D721Med (cell line): Measurements from ENCODE around the gene CCDC191.

Experiments used
- DNase-seq: peaks from one replicate; pipeline ENCODE4 v3.0.0; 2011; ENCODE audit warnings: low spot score; ENCODE audit not compliant: insufficient read length
- FAIRE-seq: peaks from 2 replicates; lab custom pipeline; 2011; peaks lifted over from hg19 to GRCh38; lab: Jason Lieb, UNC
- TF ChIP-seq, protein P1 (sequence below): IDR thresholded peaks from 2 replicates; pipeline ENCODE4 v1.5.1; 2012; ENCODE audit warnings: mild to moderate bottlenecking, control low read depth; ENCODE audit not compliant: insufficient read depth; ENCODE audit errors: missing control alignments

The CCDC191 gene

DNA sequence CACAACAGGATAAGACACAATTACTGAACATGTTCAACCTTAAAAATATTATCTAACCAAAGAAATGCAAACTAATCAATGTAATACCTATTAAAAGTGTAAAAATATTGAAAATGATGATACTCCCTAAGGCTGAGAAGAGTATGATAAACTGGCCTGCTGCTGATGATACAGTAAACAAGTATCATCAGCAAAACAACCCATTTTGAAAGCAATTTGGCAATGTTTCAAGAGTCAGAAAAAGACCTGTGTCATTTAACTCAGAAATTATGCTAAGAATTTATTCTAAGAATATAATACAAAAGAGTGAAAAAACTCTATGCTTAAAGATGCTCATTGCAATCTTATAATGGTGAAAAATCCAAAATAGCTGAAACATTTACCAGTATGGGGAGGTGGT, 22.1 kb downstream of the CCDC191 start:
- TF ChIP-seq, protein P1, sequence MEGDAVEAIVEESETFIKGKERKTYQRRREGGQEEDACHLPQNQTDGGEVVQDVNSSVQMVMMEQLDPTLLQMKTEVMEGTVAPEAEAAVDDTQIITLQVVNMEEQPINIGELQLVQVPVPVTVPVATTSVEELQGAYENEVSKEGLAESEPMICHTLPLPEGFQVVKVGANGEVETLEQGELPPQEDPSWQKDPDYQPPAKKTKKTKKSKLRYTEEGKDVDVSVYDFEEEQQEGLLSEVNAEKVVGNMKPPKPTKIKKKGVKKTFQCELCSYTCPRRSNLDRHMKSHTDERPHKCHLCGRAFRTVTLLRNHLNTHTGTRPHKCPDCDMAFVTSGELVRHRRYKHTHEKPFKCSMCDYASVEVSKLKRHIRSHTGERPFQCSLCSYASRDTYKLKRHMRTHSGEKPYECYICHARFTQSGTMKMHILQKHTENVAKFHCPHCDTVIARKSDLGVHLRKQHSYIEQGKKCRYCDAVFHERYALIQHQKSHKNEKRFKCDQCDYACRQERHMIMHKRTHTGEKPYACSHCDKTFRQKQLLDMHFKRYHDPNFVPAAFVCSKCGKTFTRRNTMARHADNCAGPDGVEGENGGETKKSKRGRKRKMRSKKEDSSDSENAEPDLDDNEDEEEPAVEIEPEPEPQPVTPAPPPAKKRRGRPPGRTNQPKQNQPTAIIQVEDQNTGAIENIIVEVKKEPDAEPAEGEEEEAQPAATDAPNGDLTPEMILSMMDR: no peak
- FAIRE-seq: no peak

DNA sequence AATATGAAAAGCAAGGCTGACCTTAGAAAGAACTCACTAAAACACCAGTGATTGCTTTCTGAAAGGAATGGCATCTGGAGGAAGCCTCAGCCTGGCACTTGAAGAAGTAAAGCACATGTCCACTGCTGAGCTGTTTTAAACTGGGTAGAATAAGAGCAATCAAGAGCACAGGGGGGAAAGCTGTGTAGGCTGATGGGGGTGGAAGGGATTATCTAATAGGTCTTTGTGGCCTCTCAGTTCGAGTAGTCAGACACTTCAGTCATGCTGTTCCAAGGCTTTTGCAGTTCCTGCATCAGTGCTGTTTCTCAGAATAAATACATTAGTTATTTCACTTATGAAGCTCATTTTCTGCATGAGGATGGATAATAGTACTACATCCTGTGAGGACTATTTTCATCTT, 22.6 kb downstream of the CCDC191 start:
- FAIRE-seq: no peak
- DNase-seq: no peak
- TF ChIP-seq, protein P1: no peak

More for the DNA sequence above, 22.1 kb downstream of the CCDC191 start:
- DNase-seq: no peak

DNA sequence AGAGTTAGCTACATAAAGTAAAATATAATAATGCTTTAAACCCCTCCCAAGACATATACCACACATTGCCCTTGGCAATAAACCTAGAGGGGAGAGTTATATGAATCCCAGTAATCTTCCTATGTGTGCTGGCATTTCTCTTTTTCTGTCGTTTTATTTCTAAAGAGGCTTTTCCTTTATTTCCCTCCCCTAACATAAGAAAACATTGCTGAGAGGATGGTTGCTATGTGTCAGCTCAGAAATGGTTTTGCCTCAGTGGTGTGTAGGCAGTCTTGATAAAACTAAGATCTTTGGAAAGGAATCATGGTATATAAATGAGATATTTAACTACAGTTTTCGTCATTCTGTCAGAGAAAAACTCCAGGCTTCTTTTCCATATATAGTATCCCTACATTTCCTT, 30.0 kb downstream of the CCDC191 start:
- FAIRE-seq (no peak), DNase-seq (no peak)
- TF ChIP-seq, protein P1: no peak

DNA sequence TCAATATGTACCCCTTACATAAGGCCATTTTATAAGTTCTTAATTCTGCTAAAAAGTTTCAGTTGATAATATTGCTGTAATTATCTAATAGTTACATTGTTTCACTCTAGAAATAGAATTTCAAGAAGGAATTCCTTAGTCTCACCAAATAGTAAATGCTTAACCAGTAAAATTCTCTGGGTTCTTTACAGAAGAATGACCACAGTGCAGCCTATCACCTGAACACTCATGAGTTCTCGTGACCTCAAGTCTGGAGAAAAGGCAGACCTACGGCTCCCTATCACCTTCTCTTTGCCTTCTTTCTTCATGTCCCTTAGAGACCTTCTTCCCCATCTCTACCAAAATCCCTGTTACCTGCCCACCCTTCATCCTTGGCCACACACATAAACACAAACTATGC, 30.9 kb downstream of the CCDC191 start:
- FAIRE-seq (no peak), DNase-seq (no peak)
- TF ChIP-seq, protein P1: no peak

DNA sequence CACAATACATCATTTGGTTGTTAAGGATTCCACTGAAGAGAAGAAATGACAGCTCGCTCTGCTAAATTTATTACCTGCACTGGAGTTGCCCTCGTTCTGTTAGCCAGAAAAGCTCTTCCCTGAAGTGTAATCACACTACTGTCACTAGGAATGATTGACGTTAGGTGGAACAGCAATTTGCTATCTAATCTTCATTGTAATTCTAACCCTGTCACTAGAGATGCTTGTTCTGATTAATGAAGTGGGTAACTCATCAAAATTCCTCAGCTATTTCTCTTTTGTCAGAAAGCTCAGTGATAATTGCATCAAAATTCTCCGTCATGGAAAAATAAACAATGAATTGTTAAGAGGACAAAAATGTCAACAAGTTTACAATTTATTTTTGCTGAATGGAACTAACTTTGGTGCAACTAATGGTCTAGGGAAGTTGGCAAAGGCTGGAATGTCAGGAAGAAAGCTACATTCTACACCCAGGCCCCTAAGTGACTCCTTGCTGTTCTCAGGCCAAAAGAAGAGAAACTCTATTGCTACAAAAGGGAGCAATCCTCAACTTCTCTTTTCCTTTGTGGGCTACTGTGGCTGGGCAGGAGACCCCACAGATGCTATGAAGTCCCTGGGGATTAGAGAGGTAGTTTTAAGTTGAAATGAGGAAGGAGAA, 34.1 kb downstream of the CCDC191 start:
- FAIRE-seq (no peak), DNase-seq (no peak)
- TF ChIP-seq, protein P1: no peak

DNA sequence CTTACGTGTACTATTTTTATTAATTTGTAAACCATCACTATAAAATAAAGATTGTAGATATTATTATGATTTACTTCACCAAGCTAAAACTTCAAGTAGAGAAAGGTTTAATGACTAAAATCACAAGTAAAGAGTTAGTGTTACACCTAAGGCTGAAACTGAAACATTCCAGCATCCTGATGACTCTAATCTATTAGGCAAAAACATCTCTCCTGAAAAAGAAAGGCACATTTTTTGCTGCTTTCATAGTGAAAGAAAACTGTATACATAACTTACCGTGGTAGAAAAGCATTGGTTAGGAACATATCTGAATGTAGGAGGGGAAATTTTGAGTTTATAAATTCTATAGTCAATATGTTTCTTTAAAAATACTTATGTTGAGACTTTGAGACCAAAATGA, 35.4 kb downstream of the CCDC191 start:
- TF ChIP-seq, protein P1: no peak
- FAIRE-seq: no peak
- no peak for DNase-seq

DNA sequence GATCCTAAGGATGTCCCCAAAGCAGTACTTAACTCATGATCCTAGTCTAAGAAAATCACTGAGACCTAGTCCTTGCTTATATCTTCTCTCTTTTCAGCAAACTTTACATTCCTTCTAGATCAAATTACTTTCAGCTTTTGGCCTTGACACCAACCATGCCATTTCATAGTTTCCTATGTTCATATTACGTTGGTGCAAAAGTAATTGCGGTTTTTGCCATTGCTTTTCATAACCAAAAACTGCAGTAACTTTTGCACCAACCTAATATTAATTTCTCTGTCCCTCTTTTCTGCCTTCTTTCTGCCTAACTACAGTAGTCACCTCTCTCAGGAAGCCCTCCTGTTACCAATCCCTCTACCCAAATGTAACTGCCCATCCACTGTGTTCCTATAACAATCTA, 36.8 kb downstream of the CCDC191 start:
- TF ChIP-seq, protein P1: no peak
- DNase-seq (no peak), FAIRE-seq (no peak)
